GM19240 (cell line): ENCODE measurements around the gene GOLGA8J.
"Not testable (repeated sequence)": the region's sequence is repeated elsewhere in the genome, so short reads cannot be mapped to it uniquely, and the experiment has no call there.

Experiments used
- DNase-seq: peaks from one replicate; pipeline ENCODE4 v3.0.0; 2011; ENCODE audit warnings: low spot score; ENCODE audit not compliant: insufficient read length

The GOLGA8J gene

DNA sequence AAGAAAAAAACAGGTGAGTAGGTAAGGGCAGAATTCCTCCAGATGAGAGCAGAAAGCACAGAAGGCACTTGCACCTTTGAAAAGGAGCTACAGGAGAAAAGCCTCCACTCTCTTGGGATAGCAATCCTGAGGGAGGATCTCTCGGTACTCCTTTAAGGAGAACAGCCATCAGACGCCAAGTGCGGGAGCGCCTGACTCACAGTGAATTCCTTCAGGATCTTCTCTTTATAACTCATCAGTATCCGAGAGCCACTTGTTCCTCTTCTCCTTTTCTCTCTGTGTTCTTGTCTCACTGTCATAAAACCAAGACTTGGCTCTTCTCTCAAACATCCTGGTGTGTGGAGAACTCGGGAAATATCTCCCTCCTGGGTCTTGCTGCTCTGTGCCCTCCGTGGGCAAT, 10.1 kb upstream of the GOLGA8J start:
- no peak for DNase-seq

- DNase-seq: no peak
These were observed 8.8 kb upstream of the GOLGA8J start for GRCh38 chr15:30073915-30074314.

DNA sequence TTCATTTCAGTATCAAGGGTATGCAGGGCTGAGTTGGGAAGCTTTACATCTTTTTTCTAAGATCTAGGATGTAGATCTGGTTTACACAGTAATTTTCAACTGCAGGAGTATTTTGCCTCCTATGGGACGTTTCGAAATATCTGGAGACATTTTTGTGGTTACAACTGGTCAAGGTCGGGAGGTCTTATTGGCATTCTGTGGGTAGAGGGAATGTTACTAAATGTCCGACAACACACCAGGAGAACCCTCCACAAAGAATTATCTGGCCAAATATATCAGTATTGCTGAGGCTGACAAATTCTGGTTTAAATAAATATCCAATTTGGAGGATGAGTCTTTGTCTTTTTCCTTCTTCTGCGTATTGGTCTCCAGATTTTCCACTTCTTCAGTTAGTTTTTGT, 1.9 kb upstream of the GOLGA8J start:
- not testable (repeated sequence) for DNase-seq

GRCh38 chr15:30097827-30098226, 15.1 kb downstream of the GOLGA8J start:
- DNase-seq: not testable (repeated sequence)

- not testable (repeated sequence) for DNase-seq
These were observed 20.1 kb downstream of the GOLGA8J start for GRCh38 chr15:30102890-30103289.

- DNase-seq: not testable (repeated sequence)
These were observed 21.3 kb downstream of the GOLGA8J start for GRCh38 chr15:30103941-30104507.

- DNase-seq: not testable (repeated sequence)
These were observed 27.8 kb downstream of the GOLGA8J start for GRCh38 chr15:30110591-30110990.

DNA sequence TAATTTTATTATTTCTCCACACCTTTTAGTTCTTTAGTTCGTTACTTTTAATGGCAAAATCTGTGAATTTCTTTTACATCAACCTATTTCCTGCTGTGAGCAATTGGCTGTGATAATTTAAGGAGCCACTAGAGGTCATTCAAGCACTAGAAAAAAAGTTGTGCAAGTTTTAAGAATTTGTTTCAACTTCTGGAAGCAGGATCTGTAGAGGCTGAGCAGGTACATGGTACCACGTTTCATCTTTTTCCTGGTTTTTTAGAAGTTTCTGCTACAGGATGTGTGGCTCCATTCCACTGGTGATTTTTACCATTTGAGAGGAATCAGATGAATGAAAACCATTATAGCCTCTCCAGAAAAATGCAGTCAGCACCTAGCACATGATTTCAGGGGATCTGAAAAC, 47.3 kb downstream of the GOLGA8J start:
- DNase-seq: not testable (repeated sequence)

- DNase-seq: not testable (repeated sequence)
These were observed 52.0 kb downstream of the GOLGA8J start, which contains the start of gene GOLGA8T for GRCh38 chr15:30134751-30135150. GOLGA8T (plus strand) TSS chr15:30135051; CDS start chr15:30135149, 98 bp downstream.
